NCI-H2171 treated with DMSO at 0.1 percent for 48 hours (cell line): ENCODE results near the gene AMZ2.
A peak's percentile ranks its signal among the peaks of the same experiment; 100 is the strongest.
"Not testable (repeated sequence)": the region's sequence is repeated elsewhere in the genome, so short reads cannot be mapped to it uniquely, and the experiment has no call there.

ENCODE experiments used
- DNase-seq: peaks from one replicate; lab custom pipeline; 2025; lab: John Stamatoyannopoulos, UW

AMZ2 gene

DNA sequence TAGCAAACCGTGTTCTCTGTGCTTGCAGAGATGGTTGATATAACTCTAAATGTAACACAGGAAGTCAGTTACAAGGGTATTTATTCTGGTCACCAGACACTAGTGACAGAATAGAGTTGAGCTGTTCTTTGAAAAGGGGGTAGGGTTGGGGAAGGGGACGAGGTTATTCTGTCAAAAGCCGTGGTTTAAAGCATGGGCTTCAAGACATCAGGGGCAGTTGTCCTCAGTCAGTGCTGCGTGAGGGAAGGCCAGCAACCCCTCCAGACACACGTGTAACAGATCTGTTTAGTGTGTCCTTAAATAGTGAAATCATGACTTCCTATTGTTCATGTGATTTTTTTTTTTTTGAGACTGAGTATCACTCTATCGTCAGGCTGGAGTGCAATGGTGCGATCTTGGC is 5.6 kb downstream of the AMZ2 start:
- DNase-seq = not testable (repeated sequence)

DNA sequence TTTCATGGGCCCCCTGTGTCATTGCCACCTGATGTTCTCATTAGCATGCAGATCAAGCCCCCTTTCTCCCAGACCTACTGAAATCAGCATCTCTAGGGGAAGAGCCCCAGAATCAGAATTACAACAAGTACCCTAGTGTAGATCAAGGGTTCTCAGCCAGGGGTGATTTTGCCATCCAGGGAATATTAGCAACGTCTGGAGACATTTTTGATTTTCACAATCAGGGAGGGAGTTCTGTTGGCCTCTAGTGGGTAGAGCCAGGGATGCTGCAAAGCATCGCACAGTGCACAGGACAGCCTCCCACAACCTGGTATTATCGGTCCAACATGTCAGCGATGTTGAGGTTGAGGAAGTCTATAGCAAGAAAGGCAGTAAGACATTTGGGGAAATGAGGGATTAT is 7.3 kb downstream of the AMZ2 start:
- DNase-seq = no peak

DNA sequence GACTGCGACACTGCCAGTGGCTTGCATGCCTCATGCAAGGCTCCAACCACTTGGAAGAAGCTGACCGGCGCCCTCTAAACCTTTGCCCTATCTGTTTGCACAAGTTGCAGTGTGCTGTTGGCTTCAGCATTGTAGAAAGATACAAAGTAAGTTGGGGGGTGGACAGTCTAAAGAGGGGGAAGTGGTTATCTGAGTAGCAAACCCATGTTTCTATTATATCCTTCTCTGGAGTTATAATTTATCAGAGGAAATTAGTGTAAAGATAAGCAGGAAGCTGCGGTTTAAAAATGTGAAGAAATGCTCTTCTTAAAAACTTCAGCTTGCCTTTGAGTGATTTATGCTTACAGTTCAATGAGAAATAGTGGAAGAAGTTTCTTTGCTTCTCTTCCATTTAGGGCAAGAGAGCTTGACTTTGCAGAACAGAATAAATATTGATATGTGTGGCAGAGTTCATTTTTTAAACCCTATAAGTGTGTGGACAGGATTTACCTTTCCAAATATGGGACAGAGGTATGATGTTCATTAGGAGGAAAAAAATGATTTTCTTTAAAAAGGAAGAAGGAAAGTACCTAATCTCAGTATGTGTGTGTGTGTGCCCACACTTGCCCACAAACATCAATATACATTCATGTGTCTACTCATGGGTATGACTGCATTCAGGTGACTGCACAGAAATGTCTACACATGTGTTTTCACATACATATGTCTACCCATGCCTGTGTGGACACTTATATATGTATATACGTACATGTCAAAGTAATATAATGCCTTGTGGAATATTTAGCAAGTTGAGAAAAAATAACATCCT is 8.1 kb downstream of the AMZ2 start:
- no peak for DNase-seq

DNA sequence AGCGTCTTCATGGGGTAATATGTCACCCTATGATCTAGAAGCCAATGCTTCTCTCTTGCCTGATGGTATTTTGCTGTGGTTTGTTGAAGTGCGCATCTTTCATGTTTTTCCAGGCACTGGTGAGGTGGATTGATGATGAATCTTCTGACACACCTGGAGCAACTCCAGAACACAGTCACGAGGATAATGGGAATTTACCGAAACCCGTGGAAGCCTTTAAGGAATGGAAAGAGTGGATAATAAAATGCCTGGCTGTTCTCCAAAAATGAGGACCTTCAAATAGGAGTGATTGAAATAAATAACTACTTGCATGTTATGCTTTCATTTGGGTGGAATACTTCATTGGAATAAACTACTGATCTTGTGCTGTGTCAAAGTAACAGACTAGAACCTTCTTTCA is 8.9 kb downstream of the AMZ2 start:
- DNase-seq = not testable (repeated sequence)

DNA sequence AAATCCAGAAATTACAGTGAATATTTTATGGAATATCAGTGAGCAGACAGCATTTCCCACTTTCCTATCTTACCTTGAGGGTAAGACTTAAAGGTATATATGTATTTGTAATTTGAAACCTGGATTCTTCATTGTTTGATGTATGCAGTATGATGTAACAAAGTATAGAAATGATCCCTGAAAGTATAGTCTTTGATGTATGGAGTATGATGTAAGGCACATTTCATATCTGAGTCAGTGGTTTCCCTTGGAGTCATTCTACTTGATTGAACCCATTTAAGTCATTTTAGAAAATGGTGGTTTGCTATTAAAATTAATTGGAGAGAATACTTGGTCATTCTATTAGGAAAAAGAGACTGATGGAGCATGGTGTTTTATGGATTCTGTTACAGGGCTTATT is 10.1 kb downstream of the AMZ2 start:
- no peak for DNase-seq

DNA sequence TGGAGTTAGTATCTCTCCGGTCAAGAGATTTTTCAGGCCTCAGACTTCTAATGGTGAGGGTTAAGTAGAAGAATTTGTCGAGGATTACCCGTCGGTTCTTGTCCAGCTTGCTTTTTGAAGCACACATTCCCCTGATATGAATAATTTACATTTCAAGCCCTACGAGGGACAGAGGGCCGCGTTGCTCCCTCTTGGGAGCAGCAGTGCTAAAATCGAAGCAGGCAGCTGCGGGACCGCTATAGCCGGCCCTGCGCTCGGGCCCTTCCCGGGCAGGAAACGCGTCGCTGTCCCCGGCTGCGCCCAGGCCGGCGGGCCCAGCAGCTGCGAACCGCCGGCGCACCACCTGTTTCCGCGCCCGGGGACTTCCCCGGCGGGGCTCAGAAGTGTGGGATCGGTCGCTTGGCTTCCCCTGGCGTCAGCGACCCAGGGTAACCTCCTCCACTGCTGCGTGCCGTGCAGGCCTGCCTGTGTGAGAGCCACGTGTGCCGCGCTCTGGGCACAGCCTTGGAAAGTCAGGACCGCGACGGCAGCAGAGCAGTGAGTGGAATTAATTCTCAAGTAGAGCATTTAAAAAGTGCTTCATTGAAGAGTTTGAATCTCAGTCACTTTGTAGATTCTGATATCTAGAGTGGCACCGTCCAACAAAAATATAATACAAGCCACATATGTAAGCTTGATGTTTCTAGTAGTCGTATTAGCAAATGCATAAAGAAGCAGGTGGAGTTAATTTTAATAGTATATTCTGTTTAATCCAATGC is 11.2 kb downstream of the AMZ2 start:
- peak; percentile 11 for DNase-seq

DNA sequence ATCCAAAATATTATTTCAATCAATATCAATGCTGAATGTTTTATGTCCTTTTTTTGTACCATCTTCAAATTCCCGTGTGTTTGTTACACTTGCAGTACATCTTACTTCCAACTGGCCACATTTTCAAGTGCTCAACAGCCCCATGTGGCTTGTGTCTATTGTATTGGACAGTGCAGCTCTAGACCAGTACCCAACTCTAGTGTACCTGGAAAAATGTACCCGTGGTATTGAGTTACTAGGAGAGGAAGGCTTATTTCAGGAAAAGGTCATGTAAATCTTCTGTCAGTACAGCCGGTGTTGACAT is 11.8 kb downstream of the AMZ2 start:
- DNase-seq = peak; percentile 64

DNA sequence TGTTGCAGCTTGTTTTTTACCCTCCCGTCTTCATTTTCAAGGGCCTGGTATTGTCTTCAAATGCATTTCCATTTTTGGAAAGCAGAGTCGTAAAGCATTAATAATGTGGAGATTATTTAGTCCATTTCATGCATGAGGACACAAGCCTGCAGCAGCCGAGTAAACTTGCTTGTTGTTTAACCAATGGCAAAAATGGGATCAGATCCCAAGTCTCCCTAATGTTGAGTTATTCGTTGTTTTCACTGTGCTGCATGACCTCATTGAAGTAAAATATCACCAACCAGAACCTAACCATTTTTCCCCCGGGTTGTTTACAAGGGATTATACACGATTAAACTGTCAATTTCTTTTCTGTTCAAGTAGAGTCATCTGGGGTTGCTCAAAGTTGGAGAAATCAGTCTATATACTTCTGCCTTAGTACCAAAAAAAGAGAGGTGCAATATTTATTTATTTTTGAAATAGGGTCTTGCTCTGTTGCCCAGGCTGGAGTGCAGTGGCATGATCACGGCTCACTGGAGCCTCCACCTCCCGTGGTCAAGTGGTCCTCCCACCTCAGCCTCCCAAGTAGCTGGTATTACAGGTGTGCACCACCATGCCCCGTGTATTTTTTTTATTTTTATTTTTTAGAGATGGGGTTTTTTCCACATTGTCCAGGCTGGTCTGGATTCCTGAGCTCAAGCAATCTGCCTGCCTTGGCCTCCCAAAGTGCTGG is 12.4 kb downstream of the AMZ2 start:
- DNase-seq = peak; percentile 65

DNA sequence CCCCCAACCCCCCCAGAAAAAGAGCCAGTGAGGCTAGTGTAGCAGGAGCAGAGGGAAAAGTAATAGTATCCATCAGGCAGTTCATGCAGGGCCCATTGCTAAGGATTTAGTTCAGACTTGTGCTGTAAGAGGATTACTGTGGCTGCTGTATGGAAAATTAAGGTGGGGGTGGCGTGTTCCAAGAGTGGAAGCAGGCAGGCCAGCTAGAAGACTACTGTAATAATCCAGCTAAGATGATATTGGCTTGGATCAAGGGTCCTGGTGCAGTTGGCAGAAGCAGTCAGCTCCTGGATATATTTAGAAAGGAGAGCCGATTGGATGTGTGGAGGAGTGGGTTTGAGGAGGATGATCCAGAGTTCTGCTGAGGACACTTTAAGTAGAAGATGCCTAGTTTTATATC is 14.6 kb downstream of the AMZ2 start:
- DNase-seq = not testable (repeated sequence)

DNA sequence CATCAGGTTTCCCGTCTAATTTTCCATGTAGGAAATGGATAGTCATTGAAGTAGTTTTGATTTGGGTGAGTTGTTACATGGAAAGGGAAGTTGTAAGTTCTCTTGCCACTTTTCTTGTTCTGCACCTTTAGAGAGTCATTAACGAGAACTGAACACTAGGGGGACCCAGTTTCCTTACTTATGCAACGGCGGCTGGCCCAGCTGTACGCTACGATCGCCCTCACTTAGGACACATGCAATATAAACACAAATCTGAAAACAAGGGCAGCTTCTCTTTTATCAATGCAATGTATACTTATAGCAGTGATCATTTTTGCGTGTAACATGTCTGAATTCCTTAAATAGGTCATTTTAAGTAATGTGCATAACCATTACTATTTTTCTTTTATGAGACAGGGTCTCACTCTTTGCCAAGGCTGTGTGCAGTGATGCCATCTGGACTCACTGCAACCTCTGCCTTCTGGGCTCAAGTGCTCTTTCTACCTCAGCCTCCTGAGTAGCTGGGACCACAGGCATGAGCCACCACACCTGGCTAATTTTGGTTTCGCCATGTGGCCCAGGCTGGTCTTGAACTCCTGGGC is 15.3 kb downstream of the AMZ2 start:
- peak; percentile 75 for DNase-seq

DNA sequence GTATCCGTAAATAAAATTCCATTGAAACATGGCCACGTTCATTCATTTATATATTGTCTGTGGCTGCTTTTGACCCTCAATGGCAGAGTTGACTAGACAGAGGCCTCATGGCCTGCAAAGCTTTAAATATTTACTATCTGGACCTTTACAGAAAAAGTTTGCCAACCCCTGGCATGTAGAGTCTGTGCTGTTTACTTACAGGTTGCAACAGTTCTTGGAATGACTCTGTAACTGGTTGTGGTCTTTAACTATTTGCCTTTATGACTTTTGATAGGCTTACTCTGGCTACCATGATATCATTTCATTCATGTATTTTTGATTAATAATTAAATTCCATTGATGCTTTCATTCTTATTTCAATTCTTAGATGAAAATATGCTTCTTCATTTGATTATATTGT is 18.0 kb downstream of the AMZ2 start:
- DNase-seq = not testable (repeated sequence)

DNA sequence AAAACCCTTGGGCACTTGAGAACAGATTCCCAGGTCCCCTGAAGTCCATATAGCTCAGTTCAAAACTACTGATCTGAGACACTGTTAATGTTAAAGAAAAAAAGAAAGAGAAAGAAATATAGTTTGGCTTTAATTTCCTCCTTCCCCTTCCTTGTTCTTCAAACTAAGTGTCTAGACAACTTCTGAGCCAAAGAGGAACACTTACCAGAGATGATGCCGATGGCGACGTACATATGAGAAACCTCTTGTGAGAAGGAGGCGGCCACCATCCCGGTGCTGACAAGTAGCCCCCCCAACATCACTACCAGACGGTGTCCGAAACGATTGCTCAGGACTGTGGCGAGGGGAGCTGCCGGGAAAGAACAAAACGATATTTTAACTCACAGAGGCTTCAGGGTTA is 25.9 kb downstream of the AMZ2 start:
- no peak for DNase-seq

DNA sequence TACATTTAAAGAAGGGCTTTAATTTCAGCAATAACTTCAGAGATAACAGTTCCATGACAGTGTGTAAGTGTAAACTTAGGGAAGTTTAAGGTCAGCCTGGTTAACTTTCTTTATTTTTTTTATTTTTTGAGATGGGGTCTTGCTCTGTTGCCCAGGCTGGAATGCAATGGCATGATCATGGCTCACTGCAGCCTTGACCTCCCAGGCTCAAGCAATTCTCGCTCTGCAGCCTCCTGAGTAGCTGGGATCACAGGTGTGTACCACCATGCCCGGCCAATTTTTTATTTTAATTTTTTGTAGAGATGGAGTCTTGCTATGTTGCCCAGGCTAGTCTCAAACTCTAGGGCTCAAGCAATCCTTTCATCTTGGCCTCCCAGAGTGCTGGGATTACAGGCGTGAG is 28.5 kb downstream of the AMZ2 start:
- DNase-seq = not testable (repeated sequence)

DNA sequence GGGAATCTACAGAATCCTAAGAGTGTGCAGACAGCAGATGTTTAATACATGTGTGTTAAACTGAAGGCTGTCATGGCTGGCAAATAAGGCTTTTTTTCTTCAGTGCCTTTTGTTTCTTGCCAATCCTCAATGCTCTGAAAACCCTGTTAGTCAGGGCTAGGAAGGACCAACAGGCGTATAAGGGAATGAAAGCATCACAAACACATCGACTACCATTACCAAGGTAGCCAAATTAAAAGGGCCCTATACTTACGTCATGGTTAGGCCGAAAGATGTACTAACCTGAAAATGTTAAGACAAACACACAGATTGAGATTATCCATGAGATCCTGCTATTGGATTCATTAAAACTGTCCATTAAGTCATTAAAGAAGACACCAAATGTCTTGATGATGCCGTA is 30.0 kb downstream of the AMZ2 start:
- DNase-seq = no peak

DNA sequence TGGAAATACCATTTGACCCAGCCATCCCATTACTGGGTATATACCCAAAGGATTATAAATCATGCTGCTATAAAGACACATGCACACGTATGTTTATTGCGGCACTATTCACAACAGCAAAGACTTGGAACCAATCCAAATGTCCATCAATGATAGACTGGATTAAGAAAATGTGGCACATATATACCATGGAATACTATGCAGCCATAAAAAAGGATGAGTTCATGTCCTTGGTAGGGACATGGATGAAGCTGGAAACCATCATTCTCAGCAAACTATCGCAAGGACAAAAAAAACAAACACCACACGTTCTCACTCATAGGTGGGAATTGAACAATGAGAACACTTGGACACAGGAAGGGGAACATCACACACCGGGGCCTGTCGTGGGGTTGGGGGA is 34.1 kb downstream of the AMZ2 start:
- not testable (repeated sequence) for DNase-seq

DNA sequence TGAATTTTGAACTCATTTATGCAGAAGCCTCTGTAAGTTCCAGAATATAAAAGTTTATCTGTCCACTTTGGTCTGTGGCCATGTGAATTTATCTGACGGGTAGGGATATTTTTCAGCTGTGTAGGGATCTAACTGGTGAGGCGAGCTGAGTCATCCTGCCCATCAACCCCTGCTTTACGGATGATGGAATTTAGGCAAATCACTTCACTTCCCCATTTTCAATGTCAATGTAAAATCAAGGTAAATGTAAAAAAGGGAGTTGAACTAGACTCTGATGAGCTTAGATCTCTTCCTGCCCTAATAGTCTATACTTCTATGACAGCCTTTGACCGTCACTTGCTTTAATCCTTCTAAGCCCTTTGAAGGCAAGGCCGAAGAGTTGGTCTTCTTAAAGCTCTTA is 40.5 kb downstream of the AMZ2 start:
- DNase-seq = no peak

DNA sequence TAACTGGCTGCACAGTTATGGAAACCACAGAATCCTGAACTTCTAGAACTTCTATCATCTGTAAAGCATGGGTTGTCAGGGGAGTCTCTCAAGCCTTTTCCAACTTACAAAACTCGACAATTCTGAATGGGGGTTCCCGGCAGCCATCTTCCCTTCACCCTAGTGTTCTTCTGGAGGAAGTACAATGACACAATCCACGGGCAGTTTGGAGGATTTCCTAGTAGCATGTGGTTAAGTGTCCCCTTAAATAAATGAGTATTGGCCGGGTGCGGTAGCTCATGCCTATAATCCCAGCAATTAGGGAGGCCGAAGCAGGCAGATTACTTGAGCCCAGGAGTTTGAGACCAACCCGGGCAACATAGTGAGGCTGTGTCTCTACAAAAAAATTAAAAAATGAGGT is 41.0 kb downstream of the AMZ2 start:
- no peak for DNase-seq

DNA sequence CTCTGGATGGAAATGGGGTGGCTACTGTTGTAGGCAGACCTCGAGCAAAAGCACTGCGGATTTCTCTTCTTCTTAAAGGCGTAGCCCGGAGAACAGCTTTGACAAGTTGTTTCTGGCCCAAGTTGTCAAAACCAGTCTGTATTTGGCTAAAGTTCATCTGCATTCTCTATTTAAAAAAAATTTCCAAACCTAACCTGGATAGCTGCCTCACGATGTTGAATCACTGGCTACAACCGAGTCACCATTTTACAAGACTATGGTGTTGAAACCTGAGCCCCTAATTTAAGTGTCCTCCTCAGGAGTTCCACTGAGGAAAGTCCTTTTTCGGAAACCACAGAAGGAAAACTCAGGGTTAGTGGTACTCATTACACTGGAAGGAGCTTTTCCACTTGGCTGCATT is 41.6 kb downstream of the AMZ2 start:
- DNase-seq = no peak

DNA sequence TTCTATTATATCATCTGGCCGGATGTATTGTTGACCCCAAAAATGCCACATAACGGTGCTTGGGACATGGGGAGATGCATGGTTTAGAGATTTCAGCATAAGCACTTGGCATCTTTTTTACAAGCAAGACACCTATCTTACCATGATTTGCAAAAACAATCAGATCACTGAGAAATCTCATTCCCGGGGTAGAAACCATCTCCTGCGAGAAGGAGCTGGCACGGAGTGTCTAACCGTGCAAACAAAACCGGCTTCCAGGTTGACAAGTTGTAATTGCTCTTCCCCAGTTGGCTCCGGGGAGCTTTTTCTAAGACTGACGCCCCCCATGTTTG is 42.1 kb downstream of the AMZ2 start:
- no peak for DNase-seq

DNA sequence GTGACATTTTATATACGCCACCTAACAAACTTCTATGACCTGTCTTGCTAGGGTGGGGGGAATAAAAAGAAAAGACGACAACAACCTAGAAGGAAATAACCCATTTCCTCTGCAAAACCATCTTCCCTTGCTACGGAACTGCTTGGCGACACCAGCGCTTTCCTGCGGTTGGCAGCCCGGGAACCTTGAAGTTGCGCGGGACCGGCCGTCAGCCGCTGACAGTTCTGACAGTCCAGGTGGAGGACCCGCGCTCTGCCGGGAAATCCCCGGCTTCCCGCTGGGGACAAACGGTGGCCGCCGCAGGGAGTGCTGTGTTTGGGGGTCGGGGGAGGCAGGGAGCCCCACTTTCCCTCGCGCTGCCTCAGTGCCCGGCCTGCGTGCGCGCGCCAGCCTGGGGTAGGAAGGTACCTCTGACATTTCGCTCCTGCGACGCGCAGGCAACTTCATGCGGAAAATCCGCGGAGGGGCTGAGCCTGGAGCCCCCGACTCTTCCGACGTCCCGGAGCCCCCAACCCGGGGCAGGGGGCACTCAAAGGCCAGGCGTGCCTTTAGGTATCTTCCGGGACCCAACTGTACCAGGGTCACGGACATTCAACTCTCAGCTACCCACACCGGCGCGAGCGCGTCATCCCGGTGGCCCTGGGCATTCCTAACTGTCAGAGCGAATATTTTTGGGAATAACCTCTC is 42.6 kb downstream of the AMZ2 start:
- DNase-seq = no peak

DNA sequence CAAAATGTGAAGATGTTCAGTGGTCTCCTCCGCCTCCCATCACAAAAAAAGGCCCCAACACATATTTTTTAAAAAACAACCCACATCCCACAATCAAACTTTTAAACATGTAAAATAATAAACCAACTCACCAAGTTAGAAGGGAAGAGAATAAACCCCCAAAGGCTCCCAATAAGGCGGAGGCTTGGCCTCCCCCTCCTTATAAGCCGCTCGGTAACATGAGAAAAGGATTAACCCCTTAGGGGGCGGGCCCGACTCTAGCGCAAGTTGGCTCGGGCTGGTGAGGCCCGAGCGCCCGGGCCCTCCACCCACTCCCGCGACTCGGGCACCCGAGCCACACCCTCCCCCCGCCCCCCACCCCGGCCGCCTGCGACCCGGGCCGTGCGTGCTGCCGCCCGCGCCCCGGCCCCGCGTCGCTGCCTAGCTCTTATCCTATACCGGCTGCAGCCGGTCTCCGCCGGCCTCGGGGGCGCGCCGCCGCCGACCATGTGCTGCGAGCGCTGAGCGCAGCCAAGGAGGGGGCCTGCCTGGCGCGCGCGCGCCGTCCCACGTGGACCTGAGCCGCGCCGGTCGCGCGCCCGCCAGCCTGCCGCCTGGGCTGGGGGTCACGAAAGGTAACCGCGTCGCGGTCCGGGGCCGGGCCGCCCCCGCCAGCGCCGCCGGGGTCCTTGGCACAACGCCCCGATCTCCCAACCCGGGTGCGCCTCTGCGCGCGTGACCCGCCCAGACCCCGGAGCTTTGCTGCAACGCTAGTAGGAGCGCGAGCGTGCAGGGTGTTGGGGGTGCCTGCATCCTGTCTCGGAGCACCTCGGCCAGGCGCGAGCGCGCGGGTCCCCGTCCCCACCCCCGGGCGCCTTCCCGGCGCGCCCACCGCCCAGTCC is 43.4 kb downstream of the AMZ2 start, which contains the start of the genes ARSG and SLC16A6:
TSS of gene ARSG (plus strand) at position 541 of the 881 bp plus-strand sequence. CDS start 15,999 bp downstream, outside the sequence.
TSS of gene SLC16A6 (minus strand) at position 173 of the 881 bp plus-strand sequence. CDS start 12,807 bp downstream, outside the sequence.
- DNase-seq = peak; percentile 89
